Right renal pelvis (tissue), 4 donors: ENCODE data around the gene PRR35. TPM values are rescaled to one million over a fixed set of nuclear protein-coding genes. Genes with fewer than 3 reads are reported as not detected.

Experiments used
- DNase-seq, 4 donors: peaks; one replicate each; pipeline ENCODE4 v3.0.0-alpha.2; 2013; ENCODE audit warnings: low read depth in 4 of 4, low spot score in 3 of 4, missing footprints in 1 of 4
- polyA plus RNA-seq, 4 donors: library from polyadenylated mRNA; unstranded; fragments of 120-200 nt; gene quantifications; one replicate each; pipeline ENCODE4 v1.2.1, GENCODE V29; 2013; ENCODE audit not compliant: insufficient read length in 4 of 4

The PRR35 gene
- polyA plus RNA-seq, 4 donors = 10.5 to 18.4 (median 11.0) TPM

- DNase-seq = no peak
These were observed 17.6 kb downstream of the PRR35 start for GRCh38 chr16:577796-578195.

GRCh38 chr16:578232-578869 is 18.2 kb downstream of the PRR35 start:
- DNase-seq = no peak

- DNase-seq = no peak
These were observed 18.7 kb downstream of the PRR35 start for GRCh38 chr16:578870-579405.

GRCh38 chr16:580141-580945 is 20.1 kb downstream of the PRR35 start:
- DNase-seq = no peak

- DNase-seq = no peak
These were observed 20.8 kb downstream of the PRR35 start for GRCh38 chr16:580946-581498.

GRCh38 chr16:582218-582613 is 22.0 kb downstream of the PRR35 start:
- no peak for DNase-seq

GRCh38 chr16:582614-583331 is 22.6 kb downstream of the PRR35 start:
- DNase-seq = no peak

GRCh38 chr16:583470-583814 is 23.2 kb downstream of the PRR35 start:
- DNase-seq = no peak

- no peak for DNase-seq
These were observed 23.8 kb downstream of the PRR35 start for GRCh38 chr16:583815-584591.

- DNase-seq = no peak
These were observed 25.2 kb downstream of the PRR35 start for GRCh38 chr16:585351-585750.

- DNase-seq = no peak
These were observed 26.0 kb downstream of the PRR35 start for GRCh38 chr16:586047-586644.

- DNase-seq = no peak
These were observed 26.7 kb downstream of the PRR35 start for GRCh38 chr16:586645-587590.

- DNase-seq = no peak
These were observed 28.4 kb downstream of the PRR35 start for GRCh38 chr16:588639-588888.

GRCh38 chr16:588889-589657 is 28.9 kb downstream of the PRR35 start:
- DNase-seq = peak; percentile 91 to 98 (median 92)

GRCh38 chr16:589658-590187 is 29.5 kb downstream of the PRR35 start, which contains the start of gene RAB40C:
Gene RAB40C (plus strand): TSS chr16:590066. CDS start chr16:590292, 226 bp downstream.
- peak; percentile 92 to 100 (median 94) for DNase-seq

- DNase-seq = no peak
These were observed 30.1 kb downstream of the PRR35 start for GRCh38 chr16:590188-590814.

- DNase-seq = no peak
These were observed 30.6 kb downstream of the PRR35 start for GRCh38 chr16:590815-591200.

- DNase-seq = no peak
These were observed 31.0 kb downstream of the PRR35 start for GRCh38 chr16:591231-591630.
